Measurements from ENCODE around the gene TTLL5. TPM values are rescaled to one million over a fixed set of nuclear protein-coding genes. Genes with fewer than 3 reads are reported as not detected.

TTLL5 gene
- polyA plus RNA-seq, 3 donors = 4.2 to 7.2 (median 4.7) TPM

DNA sequence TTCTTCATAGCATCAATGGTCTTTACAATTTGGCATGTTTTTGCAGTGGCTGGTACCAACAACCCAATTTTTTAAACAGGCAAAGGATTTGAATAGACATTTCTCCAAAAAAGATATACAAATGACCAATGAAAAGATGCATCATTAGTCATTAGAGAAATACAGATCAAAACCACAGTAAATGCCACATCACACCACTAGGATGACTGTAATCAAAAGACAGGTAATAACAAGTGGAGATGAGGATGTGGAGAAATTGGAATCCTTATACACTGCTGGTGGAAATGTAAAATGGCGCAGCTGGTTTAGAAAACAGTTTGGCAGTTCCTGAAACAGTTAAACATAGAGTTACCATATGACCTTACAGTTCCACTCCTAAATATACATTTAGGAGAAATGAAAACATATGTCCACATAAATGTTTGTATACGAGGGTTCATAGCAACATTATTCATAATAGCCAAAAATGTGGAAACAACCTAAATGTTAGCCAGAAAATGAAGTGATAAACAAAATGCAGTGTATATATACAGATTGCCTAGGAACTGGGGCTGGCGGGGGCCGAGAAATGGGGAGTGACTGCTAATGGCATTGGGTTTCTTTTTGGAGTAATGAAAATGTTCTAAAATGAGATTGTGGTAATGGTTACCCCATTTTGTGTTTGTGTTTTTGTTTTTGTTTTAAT is 265.5 kb downstream of the TTLL5 start:
- no peak for DNase-seq
- Histone ChIP-seq H3K27me3 (ENCODE audit: control insufficient read depth in 2 of 2, insufficient read depth in 2 of 2, low read length in 2 of 2) (no peaks in the 10 kb centered on the region), H3K36me3 (replicated peaks in 1 of 2; ENCODE audit: control insufficient read depth in 1 of 2, insufficient read depth in 2 of 2, low read length in 2 of 2) (no peaks in the 10 kb centered on the region), H3K27ac (ENCODE audit: low read depth in 1 of 2, low read length in 2 of 2) (no peak overlapping the region), H3K4me1 (ENCODE audit: control insufficient read depth in 1 of 2, insufficient read depth in 2 of 2, low read length in 2 of 2) (no peaks in the 10 kb centered on the region), H2AFZ (ENCODE audit: insufficient read depth, low read depth, low read length, poor library complexity, severe bottlenecking) (no peak overlapping the region), H3K79me2 (ENCODE audit: insufficient read depth, low read length) (no peaks in the 10 kb centered on the region), H4K20me1 (ENCODE audit: insufficient read depth, low read length) (no peaks in the 10 kb centered on the region), H3K4me3 (replicated peaks in 1 of 3; ENCODE audit: low read depth in 2 of 3, low read length in 3 of 3) (no peak overlapping the region), H3K9me3 (replicated peaks in 1 of 2; ENCODE audit: control insufficient read depth in 1 of 2, insufficient read depth in 1 of 2, low read length in 2 of 2) (no peaks in the 10 kb centered on the region), H3K4me2 (replicated peaks; ENCODE audit: extremely low read depth, low read length, poor library complexity, severe bottlenecking) (no peak overlapping the region), H3K9ac (ENCODE audit: insufficient read depth, low read length, poor library complexity, severe bottlenecking) (no peak overlapping the region)
- no peak overlapping the region for H3K27ac Mint-ChIP-seq
- 95% methylated on average over 2 of the region's 4 CpGs for WGBS (ENCODE audit: insufficient coverage)
- peaks cover 0 to 3% (median 0%) of the 10 kb centered on the region in 7 donors for H3K9me3 Mint-ChIP-seq
- H3K4me3 Mint-ChIP-seq = no peak overlapping the region
- H3K4me1 Mint-ChIP-seq = no peaks in the 10 kb centered on the region
- TF ChIP-seq, protein P1, sequence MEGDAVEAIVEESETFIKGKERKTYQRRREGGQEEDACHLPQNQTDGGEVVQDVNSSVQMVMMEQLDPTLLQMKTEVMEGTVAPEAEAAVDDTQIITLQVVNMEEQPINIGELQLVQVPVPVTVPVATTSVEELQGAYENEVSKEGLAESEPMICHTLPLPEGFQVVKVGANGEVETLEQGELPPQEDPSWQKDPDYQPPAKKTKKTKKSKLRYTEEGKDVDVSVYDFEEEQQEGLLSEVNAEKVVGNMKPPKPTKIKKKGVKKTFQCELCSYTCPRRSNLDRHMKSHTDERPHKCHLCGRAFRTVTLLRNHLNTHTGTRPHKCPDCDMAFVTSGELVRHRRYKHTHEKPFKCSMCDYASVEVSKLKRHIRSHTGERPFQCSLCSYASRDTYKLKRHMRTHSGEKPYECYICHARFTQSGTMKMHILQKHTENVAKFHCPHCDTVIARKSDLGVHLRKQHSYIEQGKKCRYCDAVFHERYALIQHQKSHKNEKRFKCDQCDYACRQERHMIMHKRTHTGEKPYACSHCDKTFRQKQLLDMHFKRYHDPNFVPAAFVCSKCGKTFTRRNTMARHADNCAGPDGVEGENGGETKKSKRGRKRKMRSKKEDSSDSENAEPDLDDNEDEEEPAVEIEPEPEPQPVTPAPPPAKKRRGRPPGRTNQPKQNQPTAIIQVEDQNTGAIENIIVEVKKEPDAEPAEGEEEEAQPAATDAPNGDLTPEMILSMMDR (IDR thresholded peaks at IDR 0.05) = no peak
- intact Hi-C loops (cut with micrococcal nuclease) = no loop called here
- H3K27me3 Mint-ChIP-seq (ENCODE audit: low read depth in 3 of 3) = no peaks in the 10 kb centered on the region
- H3K36me3 Mint-ChIP-seq = peaks cover 8 to 12% of the 10 kb centered on the region in 2 donors

DNA sequence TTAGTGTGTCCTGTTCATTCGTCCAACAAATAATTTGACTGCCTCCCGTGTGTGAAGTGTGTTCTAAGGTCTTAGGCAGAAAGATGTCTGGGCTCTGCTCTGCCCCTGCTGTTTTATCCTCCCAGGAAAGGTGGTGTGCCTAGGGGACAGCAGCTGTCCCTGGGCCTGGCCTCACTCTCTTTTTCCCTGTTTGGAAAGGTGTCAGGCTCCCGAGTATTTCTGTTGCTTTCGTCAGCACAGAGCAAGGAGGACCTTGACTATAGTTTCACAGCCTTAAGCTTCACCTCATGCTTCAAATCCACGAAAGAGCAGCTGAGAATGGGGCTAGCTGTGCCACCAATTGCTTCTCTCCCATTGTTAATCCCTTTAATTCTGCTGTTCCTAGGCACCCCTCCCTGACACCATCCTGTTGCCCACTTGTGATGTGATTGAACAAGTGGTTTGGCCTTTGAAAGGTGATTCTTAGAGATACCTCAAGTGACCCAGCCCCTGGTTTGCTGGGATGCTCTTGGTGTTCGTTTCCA is 266.6 kb downstream of the TTLL5 start:
- TF ChIP-seq, protein P1 (IDR thresholded peaks at IDR 0.05) = no peak
- H3K27ac Mint-ChIP-seq = no peak overlapping the region

More for the DNA sequence above, 266.6 kb downstream of the TTLL5 start:
- no peak overlapping the region for H2AFZ ChIP-seq (ENCODE audit: insufficient read depth, low read depth, low read length, poor library complexity, severe bottlenecking)
- H4K20me1 ChIP-seq (ENCODE audit: insufficient read depth, low read length) = no peaks in the 10 kb centered on the region
- no peaks in the 10 kb centered on the region for H3K9me3 ChIP-seq (replicated peaks in 1 of 2; ENCODE audit: control insufficient read depth in 1 of 2, insufficient read depth in 1 of 2, low read length in 2 of 2)
- peaks cover 9 to 12% of the 10 kb centered on the region in 2 donors for H3K36me3 Mint-ChIP-seq
- H3K79me2 ChIP-seq (ENCODE audit: insufficient read depth, low read length) = no peaks in the 10 kb centered on the region
- no peaks in the 10 kb centered on the region for H3K4me1 ChIP-seq (ENCODE audit: control insufficient read depth in 1 of 2, insufficient read depth in 2 of 2, low read length in 2 of 2)
- H3K27ac ChIP-seq (ENCODE audit: low read depth in 1 of 2, low read length in 2 of 2) = no peak overlapping the region
- no peaks in the 10 kb centered on the region for H3K4me1 Mint-ChIP-seq
- H3K27me3 Mint-ChIP-seq (ENCODE audit: low read depth in 3 of 3) = no peaks in the 10 kb centered on the region
- intact Hi-C loops (cut with micrococcal nuclease) = no loop called here
- no peak overlapping the region for H3K4me3 Mint-ChIP-seq
- H3K27me3 ChIP-seq (ENCODE audit: control insufficient read depth in 2 of 2, insufficient read depth in 2 of 2, low read length in 2 of 2) = no peaks in the 10 kb centered on the region
- H3K36me3 ChIP-seq (replicated peaks in 1 of 2; ENCODE audit: control insufficient read depth in 1 of 2, insufficient read depth in 2 of 2, low read length in 2 of 2) = no peaks in the 10 kb centered on the region
- no peak for DNase-seq
- H3K4me3 ChIP-seq (replicated peaks in 1 of 3; ENCODE audit: low read depth in 2 of 3, low read length in 3 of 3) = no peak overlapping the region
- no peak overlapping the region for H3K4me2 ChIP-seq (replicated peaks; ENCODE audit: extremely low read depth, low read length, poor library complexity, severe bottlenecking)
- H3K9me3 Mint-ChIP-seq = peaks cover 0 to 3% (median 0%) of the 10 kb centered on the region in 7 donors
- H3K9ac ChIP-seq (ENCODE audit: insufficient read depth, low read length, poor library complexity, severe bottlenecking) = no peak overlapping the region
- 80% methylated on average over 5 of the region's 6 CpGs for WGBS (ENCODE audit: insufficient coverage)

Measured in CD14-positive monocyte (primary cell).